Dedifferentiated amniotic fluid mesenchymal stem cell (primary cell): ENCODE data around the gene FARP2.

Source experiments
- DNase-seq: peaks from one replicate; pipeline ENCODE4 v3.0.0-alpha.2; 2016; ENCODE audit errors: extremely low spot score

The FARP2 gene

DNA sequence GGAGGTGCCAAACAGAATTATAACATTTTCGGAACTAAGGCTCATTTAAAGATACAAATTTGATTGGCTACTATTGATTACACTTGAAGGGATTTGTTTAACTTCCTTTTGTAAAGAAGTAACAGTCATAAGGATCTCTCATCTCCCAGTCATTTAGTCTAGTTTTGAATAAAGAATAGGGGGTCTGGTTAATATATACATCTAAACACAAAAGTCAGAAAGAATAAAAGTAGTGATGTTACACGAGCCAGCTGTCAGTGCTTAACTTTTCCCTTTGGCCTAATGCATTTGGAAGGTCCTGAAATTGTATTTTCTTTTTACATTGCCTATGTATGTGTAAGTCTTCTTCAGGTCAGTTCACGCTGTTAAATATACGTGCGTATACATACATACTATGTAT, 32.3 kb upstream of the FARP2 start:
- no peak for DNase-seq

DNA sequence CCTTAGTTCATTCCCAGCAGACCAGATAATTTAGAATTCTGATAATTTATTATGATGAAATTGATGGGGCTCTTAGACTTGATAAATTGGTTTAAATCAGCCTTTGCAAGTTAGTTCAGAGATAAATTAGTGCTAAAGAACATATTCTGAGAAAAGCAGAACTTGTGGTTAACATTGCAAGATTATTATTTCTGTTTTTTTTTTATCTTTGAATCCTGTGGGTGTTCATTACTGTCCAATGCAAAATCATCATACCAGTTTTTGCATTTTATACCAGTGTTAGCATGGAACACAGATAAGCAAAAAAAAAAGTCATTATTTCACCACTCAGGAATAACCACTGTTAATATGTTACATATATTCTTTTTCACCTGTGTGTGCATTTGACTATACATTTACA, 31.3 kb upstream of the FARP2 start:
- no peak for DNase-seq

DNA sequence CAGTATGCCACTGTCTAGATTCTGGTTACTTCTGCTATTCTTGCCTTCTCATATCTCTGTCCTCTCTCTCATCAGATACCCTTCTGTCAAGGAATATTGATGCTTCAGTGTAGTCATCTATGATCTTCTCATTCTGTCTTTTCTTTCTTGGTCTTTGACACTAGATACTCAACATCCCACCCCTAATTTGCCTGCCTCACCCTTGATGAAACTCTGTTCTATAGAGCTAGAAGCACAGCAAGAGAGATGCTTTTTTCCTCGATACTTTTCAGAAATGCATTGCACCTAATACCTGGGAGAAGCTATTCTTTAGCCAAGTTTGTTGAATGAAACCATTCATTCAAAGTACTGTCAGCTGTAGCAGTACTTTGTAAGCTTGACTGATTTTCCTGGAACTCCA, 30.8 kb upstream of the FARP2 start:
- DNase-seq: no peak

DNA sequence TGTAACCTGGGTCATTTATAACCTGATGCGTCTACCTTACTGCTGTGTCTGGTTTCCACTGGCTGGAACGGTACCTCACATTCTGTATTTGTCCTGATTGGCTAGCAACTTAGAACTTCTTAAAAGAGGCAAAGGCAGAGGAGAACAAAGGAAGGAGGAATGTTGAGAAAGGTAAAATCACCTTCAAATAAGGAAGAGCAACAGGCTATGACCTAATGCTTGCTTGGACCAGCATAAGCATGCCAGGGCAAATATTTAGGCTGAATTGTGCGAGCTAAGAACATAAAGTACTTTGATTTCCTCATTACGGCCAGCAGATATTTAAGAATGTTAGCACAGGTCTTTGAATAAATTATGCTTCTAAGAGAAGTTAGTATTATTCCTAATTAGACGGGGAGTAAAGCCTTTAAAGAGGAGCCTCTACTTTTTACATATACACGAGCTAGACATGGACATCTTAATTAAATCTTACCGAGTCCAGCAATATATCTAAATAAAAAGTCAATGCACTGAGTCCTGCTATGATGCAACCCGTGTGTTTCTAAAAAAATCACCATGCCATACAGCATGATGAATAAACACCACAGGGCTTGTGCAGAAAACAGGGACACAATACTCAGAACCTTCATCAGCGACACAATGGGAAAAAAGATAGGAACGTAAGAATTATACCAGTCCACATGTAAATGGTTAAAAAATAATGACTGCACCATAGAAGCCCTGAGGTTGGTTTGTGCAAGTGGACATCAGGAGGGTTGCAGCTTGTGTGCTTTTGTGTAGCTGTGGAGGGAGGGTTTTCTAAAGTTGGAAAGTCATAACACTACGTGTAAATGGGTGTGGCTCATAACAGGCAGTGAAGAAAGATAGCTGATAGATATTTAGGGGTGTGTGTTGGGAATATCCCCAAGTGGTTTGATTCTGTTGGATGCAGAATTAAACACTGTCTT, 26.1 kb upstream of the FARP2 start:
- no peak for DNase-seq

DNA sequence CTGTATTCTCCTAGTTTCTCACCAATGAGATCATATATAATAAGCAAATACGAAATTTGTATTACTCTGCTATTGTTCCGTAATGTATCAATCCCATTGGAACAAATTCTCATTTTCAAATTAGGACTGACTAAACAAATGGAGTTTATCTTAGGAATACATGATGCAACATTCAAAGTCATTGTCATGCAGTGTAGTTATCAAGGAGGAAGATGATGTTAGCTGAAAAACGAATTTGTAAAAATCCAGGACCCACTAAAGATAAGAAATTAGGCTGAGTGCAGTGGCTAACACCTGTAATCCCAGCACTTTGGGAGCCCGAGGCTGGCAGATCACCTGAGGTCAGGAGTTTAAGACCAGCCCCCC, 25.5 kb upstream of the FARP2 start:
- no peak for DNase-seq

DNA sequence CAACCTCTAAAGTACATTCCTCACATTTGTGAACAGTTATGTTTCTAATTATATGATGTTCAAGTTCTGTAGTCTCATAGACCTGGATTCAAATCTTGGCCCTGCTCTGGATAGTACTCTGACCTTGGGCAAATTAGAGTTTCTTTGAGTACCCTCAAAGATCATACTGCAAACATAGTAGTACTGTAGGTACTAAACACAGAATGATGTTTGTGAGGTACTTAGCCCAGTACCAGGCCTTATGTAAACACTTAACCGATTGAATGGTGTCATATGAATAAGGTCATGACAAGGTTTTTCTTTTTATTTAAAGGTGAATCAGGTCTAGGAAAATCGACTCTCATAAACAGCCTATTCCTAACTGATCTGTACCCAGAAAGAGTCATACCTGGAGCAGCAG, 21.3 kb upstream of the FARP2 start:
- no peak for DNase-seq

DNA sequence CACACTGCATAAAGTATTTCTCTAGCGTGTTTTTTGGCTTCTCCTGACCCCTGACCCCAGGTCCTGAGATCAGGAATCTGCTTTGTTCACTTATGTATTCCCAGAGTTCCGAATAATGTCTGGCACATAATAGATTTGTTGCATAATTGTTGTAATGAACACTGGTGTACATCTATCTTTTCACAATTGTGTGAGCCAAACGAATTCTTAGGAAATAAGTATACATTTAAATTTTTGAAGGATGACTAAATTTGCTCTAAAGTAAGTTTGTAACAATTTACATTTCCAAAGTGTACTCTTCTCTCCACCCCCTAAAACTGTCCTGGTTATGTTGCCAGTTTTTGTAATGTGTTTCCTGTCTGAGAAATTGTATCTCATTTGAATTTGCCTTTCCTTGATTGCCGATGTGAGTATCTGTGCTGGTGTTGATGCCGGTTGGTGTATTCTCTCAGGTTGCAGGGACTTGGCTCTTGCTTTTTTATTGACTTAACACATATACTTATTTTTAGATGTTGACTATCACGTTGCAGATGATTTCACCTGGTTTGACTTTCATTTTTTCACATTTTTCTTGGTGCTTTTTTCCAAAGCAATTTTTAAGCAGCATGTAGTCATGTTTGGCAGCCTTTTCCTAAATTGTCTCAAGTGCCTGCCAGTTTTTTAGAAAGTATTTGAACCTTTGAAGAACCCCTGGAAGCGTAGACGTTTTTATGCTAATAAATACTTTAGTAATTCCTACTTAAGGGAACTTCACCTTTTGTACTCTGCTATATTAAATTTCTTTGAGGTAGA, 16.1 kb upstream of the FARP2 start:
- no peak for DNase-seq

DNA sequence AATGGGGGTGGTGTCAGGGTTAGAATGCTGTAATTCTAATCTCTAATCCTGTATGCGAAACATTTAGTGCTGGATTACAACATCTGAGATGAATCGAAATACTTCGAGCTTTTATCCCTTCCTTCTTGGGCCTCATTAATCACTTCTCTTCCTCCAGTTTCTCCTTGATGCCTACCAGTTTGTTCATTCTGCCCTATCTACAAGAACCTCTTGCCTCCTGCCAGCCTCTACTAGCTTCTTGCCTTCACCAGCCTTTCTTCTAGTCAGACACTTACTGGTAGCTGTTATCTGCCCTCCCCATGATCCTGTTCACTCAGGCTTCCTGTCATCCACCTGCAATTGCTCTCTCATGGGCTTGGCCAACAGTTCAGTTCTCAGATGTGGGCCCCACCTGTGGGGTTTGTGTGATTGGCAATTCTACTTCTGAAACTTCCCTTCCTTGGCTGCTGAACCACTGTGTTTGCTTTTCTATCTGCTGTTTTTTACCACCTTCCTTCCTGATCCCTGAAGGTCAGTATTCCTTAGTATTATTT, 15.4 kb upstream of the FARP2 start:
- DNase-seq: no peak

DNA sequence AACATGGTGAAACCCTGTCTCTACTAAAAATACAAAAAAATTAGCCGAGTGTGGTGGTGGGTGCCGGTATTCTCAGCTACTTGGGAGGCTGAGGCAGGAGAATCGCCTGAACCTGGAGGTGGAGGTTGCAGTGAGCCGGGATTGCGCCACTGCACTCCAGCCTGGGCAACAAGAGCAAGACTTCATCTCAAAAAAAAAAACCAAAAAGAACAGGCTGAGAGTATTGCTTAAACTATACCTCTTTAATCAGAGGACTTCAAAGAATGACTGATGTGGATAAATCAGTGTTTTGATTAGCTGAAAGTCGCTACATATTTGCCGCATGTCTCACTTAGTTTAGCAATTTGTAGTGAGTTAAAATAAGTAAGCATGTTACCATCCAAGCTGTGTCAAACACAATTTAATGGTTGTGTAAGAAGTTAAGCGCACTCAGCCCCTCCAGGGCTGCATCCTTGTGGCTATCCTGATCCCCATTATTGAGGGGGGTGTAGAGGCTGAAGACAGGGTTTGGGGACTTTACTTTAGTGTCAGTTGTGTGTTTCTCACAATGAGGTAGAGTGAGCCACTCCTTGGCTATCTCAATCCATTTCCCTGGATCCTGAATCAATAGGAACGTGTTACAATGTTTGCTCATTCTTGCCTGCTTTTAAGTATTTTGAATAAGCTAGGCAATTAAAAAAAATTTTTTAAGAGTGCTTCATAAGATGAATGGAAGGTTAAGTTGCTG, 11.0 kb upstream of the FARP2 start:
- no peak for DNase-seq

DNA sequence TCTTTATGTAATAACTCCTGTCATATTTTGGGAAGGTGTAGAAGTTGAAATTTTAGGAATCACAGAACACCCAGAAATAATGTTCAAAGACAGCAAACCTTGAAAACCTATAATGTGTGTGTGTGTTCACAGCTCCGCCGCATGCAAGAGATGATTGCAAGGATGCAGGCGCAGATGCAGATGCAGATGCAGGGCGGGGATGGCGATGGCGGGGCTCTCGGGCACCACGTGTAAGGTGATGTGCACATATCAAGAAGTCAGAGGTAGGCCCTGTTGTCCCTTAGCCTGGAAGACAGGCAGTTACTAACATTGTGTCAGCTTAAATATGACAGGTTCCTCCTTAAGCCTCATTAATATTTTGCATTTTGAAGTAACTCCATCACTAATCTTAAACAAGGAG, 6.1 kb upstream of the FARP2 start:
- no peak for DNase-seq

DNA sequence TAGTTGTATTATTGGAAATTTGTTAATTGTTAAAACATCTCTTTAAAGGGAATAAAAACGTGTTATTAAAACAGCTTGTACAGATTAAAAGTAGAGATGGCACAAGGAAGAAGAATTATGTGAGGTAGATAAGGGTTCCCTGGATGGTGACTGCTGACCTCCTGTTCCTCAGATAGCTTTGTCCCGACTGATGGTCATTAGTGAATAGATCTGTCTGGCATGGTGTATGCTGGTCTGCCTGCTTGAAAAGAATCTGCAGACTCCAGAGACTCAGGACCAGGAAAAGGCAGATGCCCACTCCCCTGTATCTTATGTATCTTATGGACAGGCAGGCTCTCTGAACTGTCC, 5.6 kb upstream of the FARP2 start:
- no peak for DNase-seq

DNA sequence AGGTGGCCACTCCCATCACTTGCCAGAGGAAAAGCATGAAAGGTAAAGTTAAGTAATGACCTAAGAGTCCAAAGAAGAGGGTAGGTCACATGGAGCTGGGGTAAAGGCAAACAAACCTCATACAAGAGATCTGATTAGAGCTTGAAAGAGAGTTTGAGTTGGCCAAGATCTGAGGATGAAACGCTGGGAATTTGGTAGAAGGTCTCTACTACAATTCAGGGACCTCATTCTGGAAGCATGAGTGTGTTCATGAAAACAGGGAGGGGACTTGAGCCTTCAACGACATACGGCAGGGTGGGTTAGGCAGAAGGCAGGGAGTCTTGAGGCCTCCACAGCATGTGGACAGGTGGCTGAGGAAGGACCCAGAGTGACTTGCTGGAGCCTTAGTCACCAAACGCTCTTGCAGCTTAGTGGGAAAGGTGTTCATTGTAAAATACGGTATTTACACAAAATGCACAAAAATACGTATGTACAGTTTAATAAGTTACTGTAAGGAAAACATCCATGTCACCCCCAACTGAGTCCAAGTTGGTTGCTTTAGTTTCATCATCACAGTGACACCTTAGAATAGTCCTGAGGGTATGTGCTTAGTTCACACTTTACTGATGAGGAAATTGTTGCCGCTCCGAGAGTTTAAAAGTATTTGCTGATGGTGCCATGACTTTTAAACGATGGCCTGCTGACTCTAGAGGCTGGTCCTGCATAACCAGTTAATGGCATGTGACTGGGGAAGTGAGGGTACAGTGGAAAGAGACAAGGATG, 5.0 kb upstream of the FARP2 start:
- DNase-seq: no peak

DNA sequence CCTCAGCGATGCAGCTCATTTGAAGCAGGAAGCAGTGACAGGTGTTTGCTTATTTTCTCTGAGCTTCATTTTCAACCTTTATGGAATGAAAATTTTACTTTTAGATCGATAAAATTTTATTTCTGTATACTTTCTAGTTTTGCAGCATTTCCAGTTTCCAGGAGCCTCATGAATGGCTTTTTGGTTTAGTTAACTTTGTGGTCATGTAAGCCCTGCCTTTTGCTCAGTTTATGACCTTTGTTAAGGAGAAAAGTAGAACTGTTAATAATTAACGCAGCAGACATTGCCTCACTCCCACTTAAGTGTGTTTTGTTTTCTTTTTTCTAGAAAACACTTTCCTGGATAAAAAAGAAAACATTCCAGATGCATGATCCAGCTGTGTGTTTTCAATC, 4.4 kb upstream of the FARP2 start:
- DNase-seq: no peak

DNA sequence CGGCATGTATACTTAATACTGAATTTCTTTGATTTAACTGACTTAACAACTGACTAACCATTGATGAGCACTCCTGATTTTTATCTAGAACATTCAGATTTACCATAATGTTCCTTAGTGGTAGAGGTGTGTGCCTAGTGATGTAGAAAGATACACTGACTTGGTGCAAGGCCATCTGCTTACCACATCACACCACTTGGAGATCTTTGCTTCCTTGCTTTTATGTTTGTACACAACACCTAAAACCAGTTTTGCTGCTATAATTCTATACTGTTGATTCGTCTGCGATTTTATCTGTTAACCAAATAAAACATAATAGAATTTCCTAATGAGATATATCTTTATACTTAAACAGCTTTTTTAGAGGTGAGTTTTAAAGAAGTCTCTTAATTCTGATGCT, 3.9 kb upstream of the FARP2 start:
- DNase-seq: no peak

DNA sequence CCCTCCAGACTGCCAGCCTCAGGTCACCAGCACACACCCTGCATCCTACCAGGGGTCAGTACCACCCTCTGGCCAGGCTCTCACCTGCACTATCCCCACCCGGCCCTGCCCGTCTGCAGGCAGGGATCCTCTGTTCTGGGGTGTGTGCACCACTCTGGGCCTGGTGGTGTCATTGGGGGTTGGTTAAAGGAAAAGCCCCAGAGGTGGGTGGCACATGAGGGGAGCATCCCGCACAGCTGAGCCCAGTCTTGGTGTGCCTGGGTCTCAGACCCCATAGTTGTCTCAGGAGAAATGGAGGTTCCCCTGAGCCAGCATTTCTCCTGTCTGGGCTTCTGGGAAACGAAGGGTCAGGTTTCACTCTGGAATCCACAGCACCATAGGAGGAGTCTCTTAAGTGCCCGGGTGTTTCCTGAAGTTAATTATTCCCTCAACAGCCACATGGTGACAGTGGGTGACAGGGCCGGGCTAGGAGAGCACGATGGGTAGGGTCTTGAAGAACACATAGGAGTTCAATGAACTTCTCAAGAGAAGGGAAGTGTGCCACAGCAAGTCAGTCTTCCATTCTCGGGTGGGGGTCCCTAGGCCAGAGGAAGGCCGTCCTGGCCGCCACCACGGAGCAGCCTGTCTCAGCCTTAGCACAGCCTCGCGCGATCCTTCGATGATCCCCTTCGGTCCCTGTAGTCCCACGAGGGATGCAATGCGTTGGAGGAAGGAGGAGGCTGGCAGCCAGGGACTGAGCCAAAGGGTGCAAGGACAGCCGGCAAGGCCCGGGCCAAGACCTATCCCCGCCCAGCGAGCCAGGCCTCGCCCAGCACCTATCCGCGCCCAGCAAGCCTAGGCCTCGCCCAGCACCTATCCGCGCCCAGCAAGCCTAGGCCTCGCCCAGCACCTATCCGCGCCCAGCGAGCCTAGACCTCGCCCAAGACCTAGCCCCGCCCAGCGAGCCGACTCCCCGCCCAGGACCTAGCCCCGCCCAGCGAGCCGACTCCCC, 1.1 kb upstream of the FARP2 start:
- DNase-seq: no peak

DNA sequence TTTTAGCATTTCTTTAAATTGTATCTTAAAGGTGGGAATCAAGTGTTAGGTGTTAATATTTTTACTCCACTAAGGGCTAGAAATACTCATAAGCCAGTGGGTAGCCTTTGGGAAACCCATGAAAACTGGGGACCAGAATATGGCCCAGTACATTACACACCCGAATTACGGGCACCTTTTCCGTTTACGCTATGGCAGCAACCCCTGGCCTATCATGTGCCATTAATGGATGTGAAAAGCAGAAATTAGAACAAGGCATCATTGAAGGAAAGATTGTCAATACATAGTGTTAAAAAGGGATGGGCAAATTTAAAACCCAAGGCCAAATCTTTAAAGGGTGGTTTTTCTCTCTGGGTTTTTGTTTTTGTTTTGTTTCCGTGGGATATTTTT, 781 bp downstream of the FARP2 start:
- DNase-seq: no peak

DNA sequence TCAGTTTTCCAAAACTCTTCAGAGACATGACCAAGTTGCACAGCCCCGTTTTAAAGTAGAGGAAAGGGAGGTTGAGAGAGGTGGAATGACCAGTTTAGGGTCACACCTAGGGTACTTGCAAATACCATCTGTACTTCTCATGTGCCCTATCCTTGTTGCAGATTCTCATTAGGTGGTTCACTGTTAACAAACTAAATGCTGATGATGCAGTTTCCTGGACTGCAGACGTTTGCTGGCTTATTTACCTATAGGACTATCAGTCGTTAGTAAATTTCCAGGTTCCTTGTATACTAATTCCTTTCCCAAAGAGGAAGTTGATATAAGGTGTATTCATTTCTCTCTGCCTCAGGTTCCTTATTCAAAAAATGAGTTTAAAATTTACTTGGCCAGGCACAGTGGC, 1.4 kb downstream of the FARP2 start:
- no peak for DNase-seq

DNA sequence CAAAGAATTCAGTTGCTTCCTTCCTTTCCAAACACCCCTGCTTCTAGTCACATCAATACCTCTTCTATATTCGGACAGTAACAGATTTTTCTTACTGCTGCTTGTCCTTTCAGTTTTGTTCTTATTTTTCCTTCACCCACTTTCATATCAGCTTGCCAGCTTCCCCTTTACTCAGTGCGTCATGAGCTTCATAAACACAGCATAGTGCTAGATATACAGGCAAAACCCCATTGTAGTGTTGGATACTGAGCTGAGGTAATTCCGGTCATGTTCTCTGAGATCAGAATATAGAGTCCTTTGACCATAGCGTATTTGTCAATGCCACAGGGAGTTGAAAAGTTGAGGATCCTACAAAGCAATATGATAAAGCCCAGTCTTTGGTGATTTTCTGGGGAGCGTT, 2.4 kb downstream of the FARP2 start:
- no peak for DNase-seq

DNA sequence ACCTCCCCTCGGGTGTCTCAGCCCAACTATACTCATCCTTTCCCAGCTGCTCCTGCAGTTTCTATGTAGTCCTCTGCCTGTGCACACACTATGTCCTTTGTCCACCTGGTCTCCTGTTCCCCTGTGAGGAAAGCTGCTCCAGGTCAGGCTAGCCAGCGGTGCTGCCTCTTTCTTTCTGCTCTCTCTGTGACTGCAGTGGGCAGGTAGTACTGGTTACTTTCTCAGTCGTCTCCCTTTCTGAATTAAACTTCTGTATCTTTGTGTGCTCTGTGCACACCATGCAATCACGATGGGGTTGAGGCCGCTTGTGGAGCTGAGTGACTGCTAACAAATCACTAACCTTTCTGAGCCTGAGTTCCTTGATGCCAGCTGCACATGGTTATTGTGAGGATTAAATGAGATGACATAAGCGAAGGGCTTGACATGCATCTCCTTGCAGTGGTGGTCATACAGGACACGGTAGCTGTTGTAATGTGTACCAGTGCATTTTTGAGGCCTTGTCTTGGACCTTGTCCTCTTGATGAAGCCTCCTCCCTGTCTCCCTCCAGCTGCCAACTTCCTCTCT, 3.5 kb downstream of the FARP2 start:
- no peak for DNase-seq

DNA sequence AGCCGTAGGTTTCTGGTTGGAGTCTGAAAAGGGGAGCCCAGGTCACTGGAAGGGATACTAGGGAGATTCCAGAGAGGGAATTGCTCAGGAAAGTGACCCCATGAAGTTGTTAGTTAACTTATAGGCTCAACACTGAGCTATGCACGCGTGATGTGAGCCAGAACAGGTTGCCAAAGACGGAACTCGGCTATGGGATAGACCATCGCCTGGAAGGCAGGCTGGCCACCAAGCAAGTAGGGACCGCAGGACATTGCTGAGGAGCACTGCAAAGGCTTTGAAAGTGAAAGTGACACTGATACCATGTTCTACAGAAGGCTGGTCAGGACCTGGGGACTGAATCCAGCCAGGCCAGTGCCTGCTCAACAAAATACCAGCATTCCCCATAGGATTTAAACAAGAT, 7.3 kb downstream of the FARP2 start:
- DNase-seq: no peak
